K562 (cell line): ENCODE measurements around the gene CHCHD4. TPM values are rescaled to one million over a fixed set of nuclear protein-coding genes. Genes with fewer than 3 reads are reported as not detected.

Experiments
- ATAC-seq: fragments of 200-7000 bp; cut with Tn5 transposase; 3 replicates; pipeline ENCODE4 v1.9.1; 2020; ENCODE audit warnings: moderate library complexity
- BruUV-seq: library from RNA; stranded (reverse); fragments of 400-500 nt; replicated peaks from 2 replicates; lab custom pipeline; 2021; lab: Mats Ljungman, UMichigan
- CTCF ChIA-PET: fragments of 300-600 bp; formaldehyde crosslinking; extraction: SDS; loops from one replicate; lab custom pipeline; 2021; ENCODE audit warnings: low intra/inter-chr PET ratio; lab: Yijun Ruan, JAX
- POLR2A ChIA-PET: fragments of 300-600, 350-650 bp; sonication (Branson Sonifier 250); formaldehyde crosslinking; extraction: SDS; loops from one replicate; lab custom pipeline; 2021; ENCODE audit warnings: antibody characterized with exemption, inconsistent platforms; lab: Yijun Ruan, JAX
- DNase-seq, 4 experiments: peaks; one replicate each; pipeline versions ENCODE4 v3.0.0 to v3.0.0-alpha.2; 2011 to 2018; ENCODE audit warnings: low spot score in 3 of 4, mixed read lengths in 3 of 4; ENCODE audit errors: extremely low read depth in 1 of 4
- FAIRE-seq: peaks from 2 replicates; lab custom pipeline; 2011; peaks lifted over from hg19 to GRCh38; lab: Jason Lieb, UNC
- H2AFZ ChIP-seq: 2 replicates; pipeline ENCODE4 v1.6.0; 2011; ENCODE audit warnings: low read depth, low read length, control low read depth, inconsistent platforms
- H3K27ac ChIP-seq: fragments of 200-600 bp; 3 replicates; pipeline ENCODE4 v1.8.0; 2011; ENCODE audit warnings: low read depth, mild to moderate bottlenecking, control low read depth, inconsistent platforms, low read length, moderate library complexity, mixed read lengths; ENCODE audit errors: extremely low read depth
- H3K27me3 ChIP-seq, 2 experiments: fragments of 300-600 bp in 1 of 2; 2 replicates in 1 of 2; 3 replicates in 1 of 2; pipeline versions ENCODE4 v1.6.0 to v1.8.0; 2011; ENCODE audit warnings: inconsistent platforms in 2 of 2, low read length in 2 of 2, mild to moderate bottlenecking in 1 of 2, mixed read lengths in 1 of 2, moderate library complexity in 1 of 2; ENCODE audit not compliant: control insufficient read depth in 2 of 2, insufficient read depth in 2 of 2
- H3K36me3 ChIP-seq: fragments of 300-600 bp; 3 replicates; pipeline ENCODE4 v1.8.0; 2011; ENCODE audit warnings: mild to moderate bottlenecking, low read length, inconsistent platforms; ENCODE audit not compliant: control insufficient read depth, insufficient read depth
- H3K4me1 ChIP-seq, 2 experiments: fragments of 200-600 bp in 1 of 2; replicated peaks in 1 of 2; 2 replicates in 1 of 2; 3 replicates in 1 of 2; pipeline versions ENCODE4 v1.5.1 to v1.8.0; 2011; ENCODE audit warnings: inconsistent platforms in 2 of 2, low read length in 2 of 2, mild to moderate bottlenecking in 1 of 2, mixed read lengths in 1 of 2, moderate library complexity in 1 of 2; ENCODE audit not compliant: control insufficient read depth in 2 of 2, insufficient read depth in 2 of 2
- H3K4me2 ChIP-seq: 2 replicates; pipeline ENCODE4 v1.6.1; 2011; ENCODE audit warnings: low read length, control low read depth, inconsistent platforms, mixed read lengths; ENCODE audit not compliant: insufficient read depth
- H3K4me3 ChIP-seq: fragments of 200-600 bp; sonication (generic), shearing (Covaris generic); 2 replicates; pipeline ENCODE4 v1.5.1; 2016; ENCODE audit warnings: control low read depth, inconsistent platforms
- H3K79me2 ChIP-seq: fragments of 200-600 bp; 3 replicates; pipeline ENCODE4 v1.8.0; 2011; ENCODE audit warnings: low read length, inconsistent platforms; ENCODE audit not compliant: control insufficient read depth, insufficient read depth
- H3K9ac ChIP-seq, 2 experiments: 2 replicates each; pipeline versions ENCODE4 v1.6.0 to v1.6.1; 2011; ENCODE audit warnings: low read depth in 2 of 2, low read length in 2 of 2, control low read depth in 1 of 2, inconsistent platforms in 1 of 2, mild to moderate bottlenecking in 1 of 2, mixed read lengths in 1 of 2; ENCODE audit not compliant: insufficient read depth in 1 of 2
- H3K9me1 ChIP-seq: one replicate; pipeline ENCODE4 v1.6.0; 2011; ENCODE audit warnings: inconsistent platforms, mild to moderate bottlenecking, low read length, moderate library complexity; ENCODE audit not compliant: control insufficient read depth, insufficient read depth
- H3K9me3 ChIP-seq: replicated peaks from 2 replicates; pipeline ENCODE4 v1.5.1; 2011; ENCODE audit warnings: low read depth, low read length, inconsistent platforms; ENCODE audit not compliant: control insufficient read depth, insufficient read depth
- H4K20me1 ChIP-seq: replicated peaks from 2 replicates; pipeline ENCODE4 v1.6.1; 2011; ENCODE audit warnings: low read length, inconsistent platforms, mixed read lengths; ENCODE audit not compliant: control insufficient read depth, insufficient read depth
- CEBPG ChIP-seq, 3 experiments: fragments of 200-800 bp in 1 of 3; sonication (Bioruptor generic) in 1 of 3; sonication (generic) in 1 of 3; formaldehyde crosslinking in 1 of 3; IDR thresholded peaks in 2 of 3; conservative IDR thresholded peaks in 1 of 3; 2 replicates each; pipeline versions ENCODE4 v1.6.1 to v1.8.0; 2016 to 2022; ENCODE audit warnings: missing compliant biosample characterization in 2 of 3, missing genetic modification characterization in 2 of 3, mild to moderate bottlenecking in 1 of 3, missing genetic modification reagents in 1 of 3
- ELF1 ChIP-seq: fragments of 200-800 bp; sonication (Bioruptor generic); IDR thresholded peaks from 2 replicates; pipeline ENCODE4 v1.6.1; 2016; ENCODE audit warnings: missing genetic modification characterization, missing compliant biosample characterization
- MED1 ChIP-seq: sonication (generic); formaldehyde crosslinking; IDR thresholded peaks from 2 replicates; pipeline ENCODE4 v1.8.1; 2023; ENCODE audit warnings: missing genetic modification reagents, borderline replicate concordance
- TFE3 ChIP-seq: fragments of 450-650 bp; formaldehyde crosslinking; IDR thresholded peaks from 2 replicates; pipeline ENCODE4 v1.4.0; 2020; ENCODE audit warnings: mild to moderate bottlenecking, mixed read lengths
- WGBS: fragments of 100-300 bp; shearing (Covaris generic); methylation state at CpG from one replicate; pipeline ENCODE4 v1.1.6; 2016; ENCODE audit warnings: low coverage, mixed read lengths; ENCODE audit not compliant: insufficient coverage; ENCODE audit errors: missing lambda C conversion rate; 5-methylcytosine and 5-hydroxymethylcytosine counted together
- in situ Hi-C: fragments of 300-500 bp; cut with MboI; formaldehyde crosslinking; loops from 4 replicates; pipeline ENCODE4 v1.15.0; 2018; ENCODE audit warnings: inconsistent platforms, mixed read lengths
- intact Hi-C: fragments of 100-400 bp; cut with micrococcal nuclease; formaldehyde crosslinking; loops from 2 replicates; pipeline ENCODE4 v1.14.2; 2022
- polyA plus RNA-seq, 8 experiments: library from polyadenylated mRNA; depleted of rRNA in 4 of 8; stranded (reverse) in 5 of 8; unstranded in 3 of 8; fragments of >200 nt; fragmentation: Nextera tagmentation in 2 of 8; fragmentation: Illumina TruSeq in 1 of 8; extraction: Ambion mirVana in 2 of 8; extraction: Trizol in 1 of 8; gene quantifications; 2 replicates each; pipeline versions ENCODE4 v1.2.1 to v1.2.3, GENCODE V29; 2011 to 2014; ENCODE audit warnings: inconsistent platforms in 1 of 8, missing spikeins in 1 of 8
- total RNA-seq, 7 experiments: library from RNA; depleted of rRNA in 6 of 7; stranded (reverse); fragments of >200 nt in 6 of 7; fragmentation: Illumina TruSeq in 2 of 7; extraction: Trizol in 2 of 7; gene quantifications; 2 replicates each; pipeline versions ENCODE4 v1.2.1 to v1.2.3, GENCODE V29; 2011 to 2021; ENCODE audit warnings: low replicate concordance in 1 of 7
- TF ChIP-seq, protein P1 (sequence below): fragments of 250-450 bp; sonication (Bioruptor Pico); IDR thresholded peaks from 2 replicates; pipeline ENCODE4 v1.8.0; 2021; ENCODE audit warnings: mild to moderate bottlenecking, moderate library complexity

The CHCHD4 gene
- total and polyA plus RNA-seq, 9 of the 15 experiments (the other 6 are each of a cell fraction or from before 2014, with no cell fraction given): 55.4 to 225 (median 77.2) TPM

GRCh38 chr3:14139771-14140170 lies 15.1 kb upstream of the CHCHD4 start:
- H3K4me3 ChIP-seq: no peak overlapping the region
- intact Hi-C loops: no loop called here
- no peaks in the 10 kb centered on the region for H3K27me3 ChIP-seq
- H3K4me1 ChIP-seq: peaks cover 8 to 11% of the 10 kb centered on the region in 2 experiments
- ATAC-seq: no peak
- no peak overlapping the region for H3K27ac ChIP-seq
- no peak for FAIRE-seq
- H3K9me3 ChIP-seq: no peaks in the 10 kb centered on the region
- no peaks in the 10 kb centered on the region for H3K9me1 ChIP-seq
- ChIA-PET POLR2A (interaction anchor here (0.6 to 4.2 kb wide), 4 partner anchors 9 to 524 kb away, joined by 3 to 24 read pairs (median 4); partner anchors contain the start of genes CHCHD4 and TMEM43), CTCF (no interaction called here)
- DNase-seq: no peak
- H3K9ac ChIP-seq: no peak overlapping the region
- TF ChIP-seq, protein P1, sequence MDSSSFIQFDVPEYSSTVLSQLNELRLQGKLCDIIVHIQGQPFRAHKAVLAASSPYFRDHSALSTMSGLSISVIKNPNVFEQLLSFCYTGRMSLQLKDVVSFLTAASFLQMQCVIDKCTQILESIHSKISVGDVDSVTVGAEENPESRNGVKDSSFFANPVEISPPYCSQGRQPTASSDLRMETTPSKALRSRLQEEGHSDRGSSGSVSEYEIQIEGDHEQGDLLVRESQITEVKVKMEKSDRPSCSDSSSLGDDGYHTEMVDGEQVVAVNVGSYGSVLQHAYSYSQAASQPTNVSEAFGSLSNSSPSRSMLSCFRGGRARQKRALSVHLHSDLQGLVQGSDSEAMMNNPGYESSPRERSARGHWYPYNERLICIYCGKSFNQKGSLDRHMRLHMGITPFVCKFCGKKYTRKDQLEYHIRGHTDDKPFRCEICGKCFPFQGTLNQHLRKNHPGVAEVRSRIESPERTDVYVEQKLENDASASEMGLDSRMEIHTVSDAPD (CRISPR knock-in tag): no peak
- no peak for TF ChIP-seq MED1 (CRISPR knock-in tag)
- peak; percentile 22; the same call in 1 of the 2 replicates for TF ChIP-seq TFE3 (CRISPR knock-in tag)
- TF ChIP-seq ELF1 (tag): no peak
- TF ChIP-seq CEBPG (CRISPR knock-in tag; IDR thresholded peaks at IDR 0.05): peak; percentile 75
- no peak for TF ChIP-seq CEBPG (tag; conservative IDR thresholded peaks at IDR 0.05 in 1 of 2, IDR thresholded peaks at IDR 0.05 in 1 of 2)
- H3K36me3 ChIP-seq: peaks cover 66% of the 10 kb centered on the region; the same call in 2 of the 3 replicates
- H2AFZ ChIP-seq: no peak overlapping the region
- no peaks in the 10 kb centered on the region for H3K79me2 ChIP-seq
- 78% methylated on average over 5 of the region's 5 CpGs for WGBS
- in situ Hi-C loops: no loop called here
- no TSS peak for BruUV-seq
- no peak overlapping the region for H3K4me2 ChIP-seq
- no peaks in the 10 kb centered on the region for H4K20me1 ChIP-seq
